NAMALWA (cell line): ENCODE data around the gene ELFN1.
A peak's percentile ranks its signal among the peaks of the same experiment; 100 is the strongest.

Source experiments
- DNase-seq: peaks from one replicate; pipeline ENCODE4 v3.0.0-alpha.2; 2015; ENCODE audit warnings: low spot score

Gene ELFN1

GRCh38 chr7:1663857-1664651 lies 6.0 kb upstream of the ELFN1 start:
- no peak for DNase-seq

DNA sequence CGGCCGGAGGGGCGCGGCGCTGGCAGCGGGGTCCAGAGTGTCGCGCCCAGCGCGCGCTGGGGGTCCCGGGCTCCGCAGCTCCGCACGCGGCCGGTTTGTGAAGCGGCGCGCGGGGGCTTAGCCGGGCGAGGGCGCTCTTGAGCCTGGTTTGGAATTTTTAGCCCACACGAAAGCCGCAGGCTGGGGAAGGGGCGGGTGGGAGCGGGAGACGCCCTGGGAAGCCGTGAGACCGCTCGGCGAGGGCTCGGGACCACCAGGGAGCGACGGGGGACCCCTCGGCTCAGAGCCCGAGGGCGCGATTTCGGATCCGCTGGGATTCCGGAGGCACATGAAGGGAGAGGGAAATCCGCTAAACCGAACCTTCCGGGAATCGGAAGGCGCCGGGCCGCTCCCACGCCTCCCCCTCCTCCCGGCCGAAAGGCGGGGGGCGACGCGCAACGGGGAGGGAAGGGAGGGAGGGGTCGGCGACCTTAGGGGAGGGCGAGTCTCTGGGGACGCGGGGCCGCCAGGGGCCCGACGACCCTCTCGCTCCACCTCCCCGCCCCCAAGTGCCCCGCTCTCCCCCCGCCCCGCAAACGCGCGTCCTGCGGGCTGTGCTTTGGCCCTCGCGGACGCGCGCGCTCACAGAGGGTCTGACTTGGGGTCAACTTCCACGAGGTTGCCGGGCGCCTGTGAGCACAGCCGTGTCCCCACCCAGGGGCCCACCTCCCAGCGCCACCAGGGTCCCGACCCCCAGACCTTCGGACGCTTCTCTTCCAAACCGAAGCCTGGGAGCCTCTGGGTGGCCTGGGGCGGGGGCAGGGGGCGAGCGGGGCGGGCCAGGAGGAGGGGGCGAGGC lies 5.1 kb upstream of the ELFN1 start:
- DNase-seq = peak; percentile 57

DNA sequence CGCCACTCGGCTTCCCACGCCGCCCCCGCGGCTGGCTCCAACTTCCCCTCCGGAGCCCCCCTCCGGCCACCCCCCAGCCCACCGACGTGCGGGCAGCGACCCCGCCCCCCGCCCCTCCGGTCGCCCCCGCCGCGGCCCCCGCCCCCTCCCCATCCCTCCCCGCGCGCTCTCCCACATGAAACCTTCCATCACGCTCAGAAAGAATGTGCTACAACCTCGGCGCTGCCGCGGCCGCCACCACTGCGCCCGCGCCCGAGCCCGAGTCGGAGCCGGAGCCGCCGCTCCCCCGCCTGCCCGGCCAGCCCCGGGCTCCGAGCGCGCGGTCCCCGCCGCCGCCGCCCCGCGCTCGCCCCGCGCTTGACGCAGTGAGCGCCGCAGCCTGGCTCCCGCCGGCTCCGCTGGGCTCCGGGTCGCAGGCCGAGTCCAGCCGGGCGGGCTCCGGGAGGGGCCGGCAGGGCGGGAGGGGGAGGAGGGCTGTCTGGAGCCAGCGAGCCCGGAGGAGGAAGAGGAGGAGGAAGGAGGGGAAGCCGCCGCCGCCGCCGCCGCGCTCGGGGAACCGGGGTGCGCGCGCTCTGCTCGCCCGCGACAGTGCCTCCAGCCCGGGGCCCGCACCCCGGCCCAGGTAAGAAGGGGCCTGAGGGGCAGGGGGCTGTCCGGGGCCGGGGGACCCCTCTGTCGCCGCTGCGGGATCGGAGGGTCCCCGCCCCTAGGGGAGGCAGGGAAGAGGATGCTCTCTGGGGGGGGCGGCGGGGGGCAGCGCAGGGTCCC lies 4.3 kb upstream of the ELFN1 start:
- no peak for DNase-seq

GRCh38 chr7:1666317-1666822 lies 3.7 kb upstream of the ELFN1 start:
- DNase-seq = no peak

- no peak for DNase-seq
Observed at GRCh38 chr7:1666823-1667565, 3.1 kb upstream of the ELFN1 start.

GRCh38 chr7:1667566-1668395 lies 2.3 kb upstream of the ELFN1 start:
- no peak for DNase-seq

- DNase-seq = no peak
Observed at GRCh38 chr7:1668396-1669063, 1.5 kb upstream of the ELFN1 start.

DNA sequence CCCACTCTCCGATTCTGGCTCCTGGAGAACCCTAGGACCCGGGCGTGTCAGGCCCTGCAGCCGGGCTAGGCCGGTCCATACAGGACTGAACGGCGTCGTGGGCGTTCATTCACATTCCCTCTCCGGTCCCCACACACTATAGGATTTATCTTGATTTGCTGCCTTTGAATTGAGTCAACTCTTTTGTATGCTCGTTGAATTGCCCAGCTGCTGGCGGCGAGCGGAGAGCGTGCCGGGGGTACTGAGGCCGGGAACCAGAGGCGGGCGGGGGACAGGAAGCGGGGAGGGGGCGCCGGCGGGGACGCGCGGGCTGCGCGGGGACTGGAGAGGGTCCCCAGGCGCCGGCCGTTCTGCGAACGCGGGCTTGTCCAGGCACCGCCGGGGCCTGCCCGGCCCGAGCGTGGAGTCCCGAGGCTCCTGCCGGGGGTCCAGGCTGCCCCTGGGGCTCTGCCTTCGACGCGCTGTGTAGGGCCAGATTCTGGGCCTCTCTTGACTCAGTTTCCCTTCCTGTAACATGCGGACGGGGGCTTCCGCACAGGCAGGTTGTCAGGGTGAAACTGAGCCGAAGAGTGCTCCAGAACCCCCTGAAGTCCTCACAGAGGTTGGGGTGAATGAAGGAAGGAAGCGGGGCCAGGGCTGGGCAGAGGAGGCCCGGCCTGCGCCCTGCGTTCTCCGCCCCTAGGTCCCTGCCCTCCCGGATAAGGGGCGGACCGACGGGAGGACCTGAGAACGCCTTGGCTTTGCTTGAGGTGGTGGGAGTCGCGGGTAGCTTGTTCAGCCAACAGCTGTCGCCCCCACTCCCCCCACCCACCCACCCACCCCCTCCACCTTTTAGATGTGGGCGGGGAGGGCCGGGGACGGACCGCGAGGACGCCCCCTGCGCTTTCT lies 769 bp upstream of the ELFN1 start:
- no peak for DNase-seq

DNA sequence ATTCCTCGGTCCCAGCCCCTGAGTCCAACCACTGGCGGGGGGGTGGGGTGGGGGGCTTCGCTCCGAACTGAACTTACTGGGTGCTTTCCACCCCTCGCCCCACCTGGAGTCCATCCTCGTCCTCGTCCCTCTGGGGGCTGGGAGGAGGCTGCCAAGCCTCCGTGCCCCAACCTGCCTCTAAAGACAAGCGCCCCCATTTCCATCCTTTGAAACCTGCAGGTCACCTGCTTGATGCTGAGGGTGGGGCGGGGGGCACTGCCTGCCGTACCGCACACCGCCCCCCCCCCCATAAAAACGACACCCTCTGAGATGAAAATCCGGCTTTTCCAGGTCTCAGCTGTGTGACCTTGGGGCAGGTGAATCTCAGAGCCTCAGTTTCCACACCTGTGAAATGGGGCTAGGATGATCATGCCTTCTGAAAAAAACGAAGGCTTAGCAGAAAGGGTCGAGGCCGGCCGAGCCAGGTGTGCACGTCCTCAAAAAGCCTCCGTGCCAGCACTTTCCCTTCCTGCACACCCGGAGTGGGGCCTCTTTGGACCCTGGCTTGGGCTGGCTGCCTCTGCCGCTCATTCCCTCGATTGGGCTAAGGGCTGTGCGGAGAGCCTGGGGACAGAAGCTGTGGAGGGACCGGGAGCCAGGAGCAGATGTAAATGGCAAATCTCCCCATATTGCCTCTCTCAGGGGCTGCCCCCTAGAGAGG lies 967 bp downstream of the ELFN1 start:
- no peak for DNase-seq

GRCh38 chr7:1671594-1672451 lies 1.7 kb downstream of the ELFN1 start:
- DNase-seq = peak; percentile 34

GRCh38 chr7:1672851-1673486 lies 2.9 kb downstream of the ELFN1 start:
- no peak for DNase-seq

GRCh38 chr7:1673581-1674118 lies 3.6 kb downstream of the ELFN1 start:
- DNase-seq = no peak

DNA sequence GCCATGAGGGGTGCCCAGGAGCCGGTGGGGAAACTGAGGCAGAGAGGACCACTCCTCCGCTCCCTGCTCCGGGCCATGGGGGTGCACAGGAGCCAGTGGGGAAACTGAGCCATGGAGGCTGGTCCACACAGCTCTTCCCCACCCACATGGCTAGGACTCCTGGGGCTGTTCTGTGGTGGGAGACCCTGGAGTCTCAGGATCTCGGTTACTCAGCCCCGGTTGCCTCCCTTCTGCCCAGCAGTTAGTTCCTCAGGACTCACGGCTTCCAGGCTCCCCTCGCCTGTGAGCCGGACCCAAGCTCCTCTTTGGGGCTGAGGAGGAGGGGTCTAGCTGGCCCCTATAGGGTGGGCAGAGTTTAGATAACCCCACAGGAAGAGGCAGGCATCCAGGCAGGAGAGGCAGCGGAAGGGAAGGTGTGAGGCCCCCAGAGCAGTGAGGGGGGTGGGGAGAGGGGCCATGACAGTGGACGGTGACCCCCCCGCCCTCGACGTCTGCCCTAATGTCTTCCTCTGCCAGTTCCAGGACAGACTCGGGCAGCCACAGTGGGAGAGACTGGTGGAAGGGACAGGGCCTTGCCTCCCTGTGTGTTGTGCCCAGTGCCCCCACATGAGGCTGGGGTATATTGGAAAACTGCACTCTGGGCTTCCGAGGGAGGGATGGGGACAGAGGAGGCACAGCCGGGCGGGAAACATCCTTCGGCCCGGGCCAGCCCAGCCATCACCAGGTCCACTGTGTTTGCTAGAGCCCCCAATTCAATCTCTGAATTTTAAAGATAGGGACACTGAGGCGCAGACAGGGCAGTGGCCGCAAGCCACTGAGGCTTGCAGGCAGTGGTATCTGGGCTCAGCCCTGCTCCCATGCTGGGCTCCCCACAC lies 4.3 kb downstream of the ELFN1 start:
- no peak for DNase-seq

- DNase-seq = no peak
Observed at GRCh38 chr7:1675036-1675671, 5.1 kb downstream of the ELFN1 start.
